GF-D8 (cell line): ENCODE results near the gene LARP1.
"Not testable (repeated sequence)": the region's sequence is repeated elsewhere in the genome, so short reads cannot be mapped to it uniquely, and the experiment has no call there.

Source experiments
- DNase-seq: peaks from one replicate; lab custom pipeline; 2025; lab: John Stamatoyannopoulos, UW

The LARP1 gene

DNA sequence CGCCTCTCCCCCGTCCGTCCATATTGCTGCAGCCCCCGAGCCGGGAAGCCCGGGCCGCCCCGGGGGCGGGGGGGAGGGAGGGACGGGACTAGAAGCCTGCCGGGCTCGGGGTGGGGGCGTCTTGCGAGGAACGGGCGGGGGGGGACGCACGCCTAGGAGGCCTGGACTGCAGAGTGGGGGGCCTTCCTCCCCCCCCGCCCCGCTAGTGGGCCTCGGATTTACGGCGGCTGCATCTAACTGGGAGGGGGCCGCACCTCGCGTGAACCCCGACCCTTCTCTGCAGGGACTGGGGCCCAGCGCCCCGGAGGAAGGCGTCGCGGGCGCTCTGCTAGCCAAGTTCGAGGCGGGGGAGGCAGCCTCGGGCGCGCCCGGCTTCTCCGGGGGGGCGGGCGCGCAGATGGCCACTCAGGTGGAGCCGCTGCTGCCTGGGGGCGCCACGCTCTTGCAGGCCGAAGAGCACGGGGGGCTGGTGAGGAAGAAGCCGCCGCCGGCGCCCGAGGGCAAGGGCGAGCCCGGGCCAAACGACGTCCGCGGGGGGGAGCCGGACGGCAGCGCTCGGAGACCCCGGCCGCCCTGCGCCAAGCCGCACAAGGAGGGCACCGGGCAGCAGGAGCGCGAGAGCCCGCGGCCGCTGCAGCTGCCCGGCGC is at the start of gene LARP1:
Gene LARP1, plus strand, starts transcription at position 17 of the 648 bp plus-strand sequence. Its CDS starts 381 bp downstream, at position 398.
- no peak for DNase-seq

DNA sequence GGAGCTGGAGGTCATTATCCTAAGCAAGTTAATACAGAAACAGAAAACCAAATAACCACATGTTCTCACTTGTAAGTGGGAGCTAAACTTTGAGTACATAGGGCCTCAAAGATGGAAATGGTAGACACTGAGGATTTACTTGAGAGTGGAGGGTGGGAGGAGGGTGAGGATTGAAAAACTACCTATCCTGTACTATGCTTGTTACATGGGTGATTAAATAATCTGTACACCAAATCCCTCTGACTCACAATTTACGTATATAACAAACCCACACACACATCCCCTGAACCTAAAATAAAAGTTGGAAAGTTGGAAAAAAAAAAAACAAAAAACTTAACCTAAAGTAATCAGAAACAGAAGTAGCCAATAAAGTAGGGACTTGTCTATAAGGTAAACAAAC is 48.8 kb upstream of the LARP1 start:
- no peak for DNase-seq

DNA sequence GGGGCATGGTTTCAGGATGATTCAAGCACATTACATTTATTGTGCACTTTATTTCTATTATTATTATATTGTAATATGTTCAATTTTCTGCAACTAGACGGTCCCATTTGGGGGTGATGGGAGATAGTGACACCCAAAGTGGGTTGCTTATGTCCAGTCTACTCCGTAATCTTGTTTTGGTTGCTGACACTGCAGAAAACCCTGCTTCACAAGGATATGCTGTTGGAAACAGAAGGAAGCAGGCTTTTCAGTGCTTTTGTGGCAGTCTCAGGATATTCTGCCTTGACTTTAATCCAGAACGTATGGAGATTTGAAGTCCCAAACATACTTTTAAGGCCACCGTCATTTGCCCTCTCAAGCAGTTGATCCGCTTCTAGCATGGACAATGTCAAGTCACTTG is 47.5 kb upstream of the LARP1 start:
- DNase-seq, result no peak

DNA sequence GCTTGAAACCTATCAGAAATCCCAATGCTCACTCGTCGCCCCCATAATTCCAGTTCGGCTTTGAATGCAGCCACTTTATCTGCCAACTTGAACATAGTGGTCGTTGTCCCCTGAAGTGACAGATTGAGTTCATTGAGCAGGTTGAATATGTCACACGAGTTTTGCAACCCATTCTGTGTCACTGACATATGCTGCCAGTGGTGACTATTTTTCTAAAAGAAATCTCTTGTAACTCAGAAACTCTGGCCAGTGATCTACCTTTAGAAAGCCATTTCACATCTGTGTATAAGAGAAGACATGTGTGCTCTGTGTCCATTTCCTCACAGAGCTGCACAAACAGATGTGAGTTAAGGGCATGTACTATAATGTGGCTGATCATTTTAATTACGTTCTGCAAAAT is 47.0 kb upstream of the LARP1 start:
- no peak for DNase-seq

DNA sequence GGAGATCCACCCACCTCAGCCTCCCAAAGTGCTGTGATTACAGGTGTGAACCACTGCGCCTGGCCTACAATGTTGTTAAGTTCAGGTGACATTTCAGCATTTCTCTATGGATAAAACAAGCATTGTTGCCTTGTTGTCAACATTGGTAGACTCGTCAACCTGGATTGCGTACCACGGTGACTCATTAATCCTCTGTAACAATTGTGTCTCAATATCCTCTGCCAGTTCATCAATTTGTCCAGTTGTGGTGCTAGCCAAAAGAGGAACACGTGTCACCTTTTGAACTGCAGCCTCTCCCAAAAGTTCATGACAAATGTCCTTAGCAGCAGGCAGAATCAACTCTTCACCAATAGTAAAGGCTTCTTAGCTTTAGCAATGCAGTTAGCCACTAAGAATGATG is 46.3 kb upstream of the LARP1 start:
- no peak for DNase-seq

DNA sequence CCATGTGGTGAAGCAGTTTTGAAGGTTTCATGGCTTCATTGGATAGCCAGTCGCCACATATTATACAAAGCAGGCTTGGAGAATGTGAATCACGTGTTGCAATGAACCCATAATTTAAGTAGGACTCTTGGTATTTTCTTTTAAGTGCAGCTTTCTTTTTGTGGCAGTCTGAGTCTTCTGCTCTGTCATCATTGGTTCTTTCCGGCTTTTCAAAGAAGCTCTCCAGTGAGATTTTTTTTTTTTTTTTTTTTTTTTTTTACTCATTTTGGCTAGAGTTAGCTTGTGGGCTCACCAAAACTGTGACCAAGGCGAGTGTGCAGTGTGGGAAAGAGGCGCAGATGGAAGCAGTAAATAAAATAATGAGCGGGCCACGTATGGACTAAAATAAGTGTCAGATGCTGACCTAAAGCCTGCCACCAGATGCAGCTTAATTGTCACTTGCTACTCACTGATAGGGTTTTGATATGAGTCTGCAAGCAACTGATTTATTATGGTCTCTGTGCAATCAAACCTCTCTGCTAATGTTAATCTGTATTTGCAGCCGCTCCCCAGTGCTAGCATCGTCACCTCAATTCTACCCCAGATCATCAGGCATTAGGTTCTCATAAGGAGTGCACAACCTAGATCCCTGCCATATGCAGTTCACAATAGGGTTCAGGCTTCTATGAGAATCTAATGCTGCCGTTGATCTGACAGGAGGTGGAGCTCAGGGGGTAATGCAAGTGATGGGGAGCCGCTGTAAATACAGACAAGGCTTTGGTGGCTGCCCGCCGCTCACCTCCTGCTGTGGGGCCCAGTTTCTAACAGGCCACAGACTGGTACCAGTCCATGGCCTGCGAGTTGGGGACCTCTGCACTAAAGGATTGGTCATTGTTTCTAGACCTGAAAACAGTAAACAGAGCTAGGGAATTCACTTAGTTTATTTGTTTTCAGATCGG is 45.5 kb upstream of the LARP1 start:
- no peak for DNase-seq

DNA sequence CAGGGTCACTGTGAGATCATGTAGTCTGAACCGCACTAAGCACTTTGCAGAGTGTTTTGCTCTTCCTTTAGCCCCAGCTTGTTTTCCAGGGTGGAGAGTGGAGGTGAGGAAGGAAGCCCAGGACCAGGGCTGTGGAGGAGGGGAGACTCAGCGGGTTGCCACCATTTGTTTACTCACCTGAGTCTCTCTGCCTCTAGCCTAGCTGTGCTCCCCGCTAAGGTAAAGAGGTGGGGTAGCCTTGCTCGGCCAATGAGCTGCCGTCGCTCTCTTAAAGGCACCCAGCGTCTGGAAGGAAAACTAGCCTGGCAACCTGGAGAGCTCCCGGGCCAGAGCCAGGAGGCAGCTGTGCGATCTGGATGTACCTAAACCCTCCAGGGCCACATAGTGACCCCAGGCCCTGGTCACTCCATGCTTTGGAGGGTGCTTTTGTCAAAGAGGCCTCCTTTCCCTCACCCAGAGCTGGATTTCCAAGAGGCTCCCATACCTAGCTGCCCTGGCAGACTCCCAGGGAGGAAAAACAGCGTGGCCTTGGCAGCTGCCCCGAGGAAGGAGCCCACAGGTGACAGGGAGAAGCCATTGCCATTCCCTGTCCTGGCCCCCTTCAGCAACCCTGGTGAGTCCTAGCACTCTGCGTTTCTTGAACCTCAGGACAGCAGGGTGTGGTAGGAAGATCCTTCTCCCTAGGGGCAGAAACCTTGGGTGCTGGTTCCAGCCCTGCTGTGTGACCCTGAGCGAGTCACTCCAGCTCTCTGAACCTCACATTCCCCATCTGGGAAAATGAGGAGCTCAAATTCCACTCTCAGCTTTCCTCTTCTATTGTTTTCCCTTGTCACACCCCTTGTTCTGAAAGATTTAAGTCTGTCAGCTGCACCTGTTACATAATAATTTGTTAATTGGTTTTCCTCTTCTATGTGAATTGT is 42.4 kb upstream of the LARP1 start:
- no peak for DNase-seq

DNA sequence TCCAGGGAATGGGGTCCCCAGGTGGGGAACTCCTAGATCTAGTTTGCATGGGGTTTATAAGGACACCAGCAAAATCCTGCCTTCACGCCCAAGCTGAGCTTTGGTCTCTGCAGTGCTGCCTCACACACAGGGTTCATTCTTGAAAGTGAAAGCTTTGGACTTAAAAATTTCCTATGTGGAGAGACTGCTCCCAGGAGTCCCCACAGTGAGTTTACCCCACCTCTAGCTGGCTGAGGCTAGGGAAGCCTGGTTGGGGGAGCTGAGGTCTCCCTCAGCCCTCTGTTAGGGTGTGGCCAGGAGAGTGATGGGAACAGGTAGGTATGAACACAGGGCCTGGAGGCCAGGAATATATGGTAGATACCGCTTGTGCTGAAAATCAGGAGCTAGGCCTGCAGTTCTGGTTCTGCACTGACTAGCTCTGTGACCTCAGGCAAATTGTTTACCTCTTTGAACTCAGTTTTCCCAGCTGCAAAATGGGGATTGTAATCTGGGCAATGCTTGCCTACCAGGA is 41.5 kb upstream of the LARP1 start:
- no peak for DNase-seq

DNA sequence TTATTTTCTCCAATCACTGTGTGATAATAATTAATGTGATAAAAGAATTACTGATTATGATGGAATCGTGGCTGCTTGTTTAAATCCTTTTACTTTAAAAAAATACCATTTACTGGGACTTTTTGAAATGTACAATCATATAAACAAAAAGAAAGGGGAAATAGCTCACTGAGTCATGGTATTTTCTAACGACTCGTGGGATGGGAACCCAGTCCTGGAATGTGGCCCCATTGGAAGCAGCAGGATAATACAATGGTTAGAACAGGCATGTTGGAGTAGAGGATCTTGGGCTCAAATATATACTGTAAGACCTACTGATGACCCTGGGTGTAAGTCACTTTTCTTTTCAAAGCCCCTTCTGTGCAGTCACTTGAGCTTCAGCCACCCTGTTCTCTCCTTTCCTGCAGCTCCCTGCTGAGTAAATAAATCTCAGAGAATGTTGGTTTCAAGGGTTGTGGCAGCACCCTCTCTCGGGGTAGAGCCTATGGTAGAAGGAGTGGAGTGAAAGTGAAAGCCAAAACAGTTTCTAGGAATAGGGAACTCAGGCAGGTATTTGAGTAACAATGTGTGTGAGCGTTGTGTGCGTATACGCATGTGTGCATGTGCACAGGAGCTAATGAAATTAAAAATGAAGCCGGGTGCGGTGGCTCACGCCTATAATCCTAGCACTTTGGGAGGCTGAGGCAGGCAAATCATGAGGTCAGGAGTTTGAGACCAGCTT is 40.8 kb upstream of the LARP1 start:
- no peak for DNase-seq

DNA sequence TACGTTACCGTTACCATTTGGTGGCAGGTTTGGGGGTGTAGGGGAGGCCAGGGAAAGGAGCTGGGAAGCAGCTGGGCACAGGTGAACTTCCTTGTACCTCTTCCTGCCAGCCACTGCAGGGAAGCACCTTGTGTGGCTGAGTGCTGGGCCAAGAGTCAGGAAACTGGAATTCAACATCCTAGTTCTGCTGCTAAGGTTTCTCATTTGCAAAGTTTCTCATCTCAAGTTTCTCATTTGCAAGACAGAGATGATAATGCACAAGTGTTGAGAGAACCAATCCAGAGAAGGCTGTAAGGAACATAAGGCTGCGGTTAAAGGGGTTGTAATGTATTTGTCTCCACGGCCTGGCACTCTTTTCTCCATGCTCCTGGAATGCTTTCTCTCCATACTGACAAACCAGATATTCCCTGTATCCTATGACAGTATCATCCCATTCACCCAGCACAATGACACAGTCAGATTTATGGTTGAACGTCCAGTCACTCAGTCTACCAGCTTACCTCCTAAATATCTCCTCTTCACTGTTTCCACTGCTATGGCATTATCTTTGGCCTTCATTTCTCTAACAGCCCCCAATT is 33.6 kb upstream of the LARP1 start:
- no peak for DNase-seq

DNA sequence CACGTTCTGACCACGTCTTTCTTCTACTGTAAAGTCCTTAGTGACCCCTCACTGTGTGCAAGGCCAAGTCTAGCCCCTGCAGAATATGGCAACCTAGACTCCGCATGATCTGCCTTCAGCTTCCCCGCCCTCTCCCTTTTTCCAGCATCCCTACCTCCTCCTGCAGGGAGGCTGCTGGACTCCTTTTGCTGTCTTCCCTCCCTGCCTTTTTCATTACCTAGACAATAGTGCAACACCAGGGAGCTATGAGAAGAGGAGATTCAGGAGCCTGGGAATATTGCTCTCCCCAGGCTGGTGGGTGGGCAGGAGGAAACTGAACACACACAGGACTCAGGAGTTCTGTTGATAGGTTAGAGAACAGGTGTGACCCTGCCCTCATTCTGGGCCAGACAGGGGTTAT is 33.1 kb upstream of the LARP1 start:
- no peak for DNase-seq

DNA sequence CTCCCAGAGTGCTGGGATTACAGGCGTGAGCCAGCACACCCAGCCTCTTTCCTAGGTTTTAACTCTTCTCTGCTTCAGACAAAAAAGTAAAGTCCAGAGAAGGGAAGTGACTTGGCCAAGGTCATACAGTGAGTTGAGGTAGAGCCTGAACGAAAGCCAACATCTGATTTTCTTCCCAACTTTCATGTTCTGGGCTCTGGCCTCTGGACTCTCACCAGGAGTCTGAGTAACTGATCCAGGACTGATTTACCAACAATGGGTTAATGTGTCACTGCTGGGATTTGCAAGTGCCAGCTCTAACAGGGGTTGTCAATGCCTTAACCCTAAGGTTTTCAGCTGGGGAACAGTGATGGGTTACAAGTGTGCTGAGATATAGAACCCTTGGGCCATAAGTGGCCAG is 32.2 kb upstream of the LARP1 start:
- DNase-seq, result no peak

DNA sequence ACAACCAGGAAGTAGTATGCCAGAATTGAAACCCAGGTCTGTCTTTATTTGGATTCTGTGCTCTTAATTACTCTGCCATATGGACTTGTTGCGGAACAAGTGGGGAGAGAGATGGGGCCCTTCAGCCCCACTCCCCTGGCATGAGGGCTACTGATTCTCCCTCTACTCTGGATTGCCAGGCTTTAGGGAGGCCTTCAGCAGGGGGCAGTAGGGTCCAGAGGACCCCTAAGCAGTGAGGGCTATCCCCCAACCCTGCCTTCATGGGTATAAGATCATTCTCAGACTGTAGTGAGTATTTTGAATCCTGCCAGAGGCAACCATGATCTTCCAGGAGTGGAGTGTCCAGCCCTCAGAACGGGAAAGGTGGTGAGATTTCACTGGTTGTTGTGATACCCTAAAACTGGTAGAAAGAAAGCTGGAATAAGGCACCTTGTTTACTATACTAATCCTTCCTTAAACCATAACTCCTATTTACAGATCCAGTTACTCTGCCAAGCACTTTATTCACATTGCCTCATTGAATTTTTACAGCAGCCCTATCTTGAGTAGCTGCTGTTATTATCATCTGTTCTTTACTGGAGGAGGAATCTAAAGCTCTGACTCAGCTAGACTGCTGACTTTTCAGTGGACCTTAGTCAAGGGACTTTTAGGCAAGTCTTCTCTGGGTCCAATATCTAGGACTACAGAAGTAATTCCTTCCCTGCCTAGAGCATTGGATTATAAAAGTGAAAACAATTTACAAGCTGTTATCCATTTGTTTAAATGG is 31.3 kb upstream of the LARP1 start:
- DNase-seq, result no peak

DNA sequence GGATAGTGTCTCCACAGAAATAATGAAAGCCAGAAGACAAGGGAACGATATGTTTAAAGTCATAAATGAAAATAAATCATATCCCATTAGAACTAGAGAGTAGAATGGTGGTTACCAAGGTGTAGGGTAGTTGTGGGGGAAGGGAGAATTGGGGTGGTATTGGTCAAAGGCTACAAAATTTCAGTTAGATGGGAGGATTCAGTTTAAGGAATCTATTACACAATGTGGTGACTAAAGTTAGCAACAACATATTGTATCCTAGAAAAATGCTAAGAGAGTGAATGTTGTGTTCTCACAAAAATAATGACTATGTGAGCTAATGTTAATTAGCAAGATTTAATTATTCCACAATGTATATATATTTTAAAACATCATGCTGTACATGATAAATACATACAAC is 27.8 kb upstream of the LARP1 start:
- no peak for DNase-seq

DNA sequence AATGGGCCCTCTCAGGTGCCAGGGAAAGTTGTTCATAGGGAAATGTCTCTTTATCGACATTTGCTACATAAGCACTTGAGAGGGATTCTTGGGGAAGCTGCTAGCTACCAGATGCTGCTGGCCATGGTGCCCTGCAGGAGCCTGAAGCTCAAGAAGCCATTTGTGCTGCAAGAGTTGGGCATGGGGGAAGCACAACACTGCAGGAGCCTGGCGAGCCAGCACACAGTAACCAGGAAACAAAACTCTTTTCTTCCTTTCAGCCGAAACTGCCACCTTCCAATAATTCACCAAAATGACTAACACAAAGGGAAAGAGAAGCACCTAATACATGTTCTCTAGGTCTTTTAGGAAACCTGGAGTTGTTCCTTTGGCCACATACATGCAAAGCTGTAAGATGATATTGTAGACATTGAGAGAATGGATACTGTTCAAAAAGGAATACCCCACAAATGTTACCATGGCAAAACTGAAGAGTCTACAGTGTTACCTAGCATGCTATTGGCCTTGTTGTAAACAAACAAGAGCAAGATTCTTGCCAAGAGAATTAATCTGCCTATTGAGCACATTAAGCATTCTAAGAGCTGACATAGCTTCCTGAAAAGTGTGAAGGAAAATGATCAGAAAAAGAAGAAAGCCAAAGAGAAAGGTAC is 26.1 kb upstream of the LARP1 start:
- DNase-seq, result no peak

DNA sequence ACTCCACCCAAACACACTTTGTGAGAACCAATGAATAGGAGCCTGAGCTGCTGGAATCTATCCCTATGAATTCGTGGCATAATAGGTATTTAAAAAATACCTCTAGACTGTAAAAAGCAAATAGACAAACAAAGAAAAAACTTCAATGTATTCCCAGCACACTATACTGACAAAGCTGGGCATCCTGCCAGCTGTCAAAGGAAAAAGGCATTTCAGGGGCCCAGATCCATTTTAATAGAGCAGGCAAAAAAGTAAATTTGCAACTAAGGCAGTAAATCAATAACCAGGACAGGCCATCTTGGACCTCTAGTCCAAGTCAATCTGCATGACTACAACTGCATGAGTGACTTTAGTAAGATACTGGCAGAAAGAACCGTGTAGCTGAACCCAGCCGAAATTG is 25.6 kb upstream of the LARP1 start:
- no peak for DNase-seq

DNA sequence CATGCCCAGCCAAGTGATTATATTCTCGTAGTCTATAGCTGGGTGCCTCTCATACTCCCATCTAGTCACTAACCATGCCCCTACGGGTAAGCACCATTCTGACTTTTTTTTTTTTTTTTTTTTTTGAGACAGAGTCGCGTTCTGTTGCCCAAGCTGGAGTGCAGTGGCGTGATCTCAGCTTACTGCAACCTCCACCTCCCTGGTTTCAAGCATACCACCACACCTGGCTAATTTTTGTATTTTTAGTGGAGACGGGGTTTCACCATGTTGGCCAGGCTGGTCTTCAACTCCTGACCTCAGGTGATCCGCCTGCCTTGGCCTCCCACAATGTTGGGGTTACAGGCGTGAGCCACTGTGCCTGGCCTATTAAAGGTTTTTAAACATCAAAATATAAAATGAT is 24.4 kb upstream of the LARP1 start:
- not testable (repeated sequence) for DNase-seq

DNA sequence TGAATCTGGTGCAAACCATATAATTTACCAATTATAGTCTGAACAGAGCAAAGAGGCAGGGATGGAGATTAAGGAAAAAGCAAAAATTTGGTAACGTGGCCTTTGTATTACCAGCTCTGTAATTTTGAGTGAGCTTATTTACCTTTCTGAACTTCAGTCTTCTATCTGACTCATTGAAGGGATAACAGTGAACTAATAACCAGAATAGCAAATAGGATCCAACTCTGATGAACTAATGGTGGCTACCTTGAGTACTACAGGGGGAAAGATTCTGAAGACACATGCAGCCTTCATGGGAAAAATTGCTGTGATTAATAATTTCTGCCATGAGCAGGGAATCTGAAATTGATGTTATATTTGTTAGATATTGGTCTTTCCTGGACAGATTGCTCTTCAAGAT is 23.0 kb upstream of the LARP1 start:
- DNase-seq, result no peak

DNA sequence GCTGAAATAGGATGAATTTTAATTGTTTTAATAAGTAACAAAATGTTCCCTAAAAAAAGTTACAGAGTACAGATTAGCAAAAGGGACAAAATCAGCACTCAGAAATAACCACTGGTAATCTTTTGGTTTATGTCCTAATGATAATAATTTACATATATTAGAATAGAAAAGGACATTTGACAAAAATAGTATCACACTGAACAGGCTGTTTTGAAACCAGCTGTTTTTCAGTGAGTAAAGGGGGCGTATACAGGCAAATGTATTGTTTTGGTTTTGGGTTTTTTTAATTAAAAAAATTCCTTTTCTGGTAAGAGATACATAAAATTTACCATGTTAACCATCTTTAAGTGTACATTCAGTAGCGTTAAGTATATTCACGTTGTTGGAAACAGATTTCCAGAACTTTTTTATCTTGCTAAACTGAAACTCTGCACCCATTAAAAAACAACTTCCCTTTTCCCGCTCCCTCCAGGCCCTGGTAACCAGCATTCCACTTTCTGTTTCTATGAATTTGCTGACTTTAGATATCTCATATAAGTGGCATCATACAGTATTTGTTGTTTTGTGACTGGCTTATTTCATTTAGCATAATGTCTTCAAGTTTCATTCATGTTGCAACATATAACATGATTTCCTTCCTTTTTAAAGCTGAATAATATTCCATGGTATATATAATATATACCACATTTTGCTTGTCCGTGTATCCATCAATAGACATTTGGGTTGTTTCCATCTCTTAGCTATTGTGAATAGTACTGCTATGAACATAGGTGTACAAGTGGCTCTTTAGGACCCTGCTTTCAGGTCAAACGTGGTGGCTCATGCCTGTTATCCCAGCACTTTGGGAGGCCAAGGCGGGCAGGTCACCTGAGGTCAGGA is 20.6 kb upstream of the LARP1 start:
- DNase-seq, result no peak
